ENCODE measurements around the gene RSPO1. TPM values are rescaled to one million over a fixed set of nuclear protein-coding genes. Genes with fewer than 3 reads are reported as not detected.

The RSPO1 gene
- total RNA-seq, 2 experiments from 2014 or later: not detected

GRCh38 chr1:37622131-37622530 is 12.6 kb downstream of the RSPO1 start:
- no peaks in the 10 kb centered on the region for H3K79me2 ChIP-seq (ENCODE audit: insufficient read depth, low read depth, low read length)
- no peak overlapping the region for H3K27ac ChIP-seq (ENCODE audit: low read depth, low read length, poor library complexity, severe bottlenecking)
- no peaks in the 10 kb centered on the region for H3K9me2 ChIP-seq (ENCODE audit: insufficient read depth, low read length)
- TF ChIP-seq, protein P1, sequence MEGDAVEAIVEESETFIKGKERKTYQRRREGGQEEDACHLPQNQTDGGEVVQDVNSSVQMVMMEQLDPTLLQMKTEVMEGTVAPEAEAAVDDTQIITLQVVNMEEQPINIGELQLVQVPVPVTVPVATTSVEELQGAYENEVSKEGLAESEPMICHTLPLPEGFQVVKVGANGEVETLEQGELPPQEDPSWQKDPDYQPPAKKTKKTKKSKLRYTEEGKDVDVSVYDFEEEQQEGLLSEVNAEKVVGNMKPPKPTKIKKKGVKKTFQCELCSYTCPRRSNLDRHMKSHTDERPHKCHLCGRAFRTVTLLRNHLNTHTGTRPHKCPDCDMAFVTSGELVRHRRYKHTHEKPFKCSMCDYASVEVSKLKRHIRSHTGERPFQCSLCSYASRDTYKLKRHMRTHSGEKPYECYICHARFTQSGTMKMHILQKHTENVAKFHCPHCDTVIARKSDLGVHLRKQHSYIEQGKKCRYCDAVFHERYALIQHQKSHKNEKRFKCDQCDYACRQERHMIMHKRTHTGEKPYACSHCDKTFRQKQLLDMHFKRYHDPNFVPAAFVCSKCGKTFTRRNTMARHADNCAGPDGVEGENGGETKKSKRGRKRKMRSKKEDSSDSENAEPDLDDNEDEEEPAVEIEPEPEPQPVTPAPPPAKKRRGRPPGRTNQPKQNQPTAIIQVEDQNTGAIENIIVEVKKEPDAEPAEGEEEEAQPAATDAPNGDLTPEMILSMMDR (conservative IDR thresholded peaks at IDR 0.05; ENCODE audit: low read length): peak; percentile 31; the same call in 1 of the 2 replicates
- TF ChIP-seq EZH2phosphoT487 (IDR thresholded peaks at IDR 0.05; ENCODE audit: borderline replicate concordance, low read depth, low read length): no peak
- H3K4me2 ChIP-seq (ENCODE audit: low read length): no peak overlapping the region
- CTCF ChIA-PET (ENCODE audit: unreplicated experiment): no interaction called here
- POLR2A ChIA-PET: interaction anchor here (0.7 kb wide), 1 partner anchor 13 kb away, joined by 3 read pairs; no protein-coding TSS in a partner anchor
- no peaks in the 10 kb centered on the region for H3K36me3 ChIP-seq (ENCODE audit: insufficient read depth, low read length)
- intact Hi-C loops (cut with micrococcal nuclease; ENCODE audit: unreplicated experiment): no loop called here
- no peak for DNase-seq (ENCODE audit: low spot score)
- no peaks in the 10 kb centered on the region for H4K20me1 ChIP-seq (ENCODE audit: insufficient read depth, low read length)
- no peak overlapping the region for H3K4me3 ChIP-seq (ENCODE audit: low read depth, low read length, poor library complexity, severe bottlenecking)
- H3K4me1 ChIP-seq (ENCODE audit: insufficient read depth, low read length, poor library complexity, severe bottlenecking): no peaks in the 10 kb centered on the region
- H2AFZ ChIP-seq (ENCODE audit: low read length): no peak overlapping the region
- BruUV-seq (replicated peaks): no TSS peak
- H3K9me3 ChIP-seq (ENCODE audit: low read length): no peaks in the 10 kb centered on the region

DNA sequence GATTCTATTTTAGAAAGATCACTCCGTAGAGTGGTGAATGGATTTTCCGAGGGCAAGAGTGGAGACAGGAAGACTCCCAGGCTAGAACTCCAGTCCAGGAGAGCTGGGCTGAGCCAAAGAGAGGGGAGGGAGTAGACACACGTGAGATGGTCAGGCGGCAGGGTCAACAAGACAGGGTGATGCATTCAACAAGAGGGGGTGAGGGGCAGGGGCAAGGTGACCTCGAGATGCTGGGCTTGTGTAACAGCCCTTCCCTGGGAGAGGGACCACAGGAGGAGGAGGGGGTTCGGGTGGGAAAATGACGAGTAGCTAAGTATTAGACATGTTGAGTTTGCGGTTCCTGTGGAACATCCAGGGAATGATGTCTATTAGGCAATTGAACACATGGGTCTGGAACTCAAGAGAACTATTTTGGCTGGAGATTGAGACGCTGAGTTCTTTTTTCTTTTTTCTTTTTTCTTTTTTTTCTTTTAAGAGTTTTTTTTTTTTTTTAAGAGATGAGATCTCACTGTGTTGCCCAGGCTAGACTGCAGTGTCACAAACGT is 13.3 kb downstream of the RSPO1 start:
- Histone ChIP-seq H3K9me3 (ENCODE audit: low read length) (no peaks in the 10 kb centered on the region), H3K4me2 (ENCODE audit: low read length) (no peak overlapping the region), H3K4me1 (ENCODE audit: insufficient read depth, low read length, poor library complexity, severe bottlenecking) (no peaks in the 10 kb centered on the region), H3K27ac (ENCODE audit: low read depth, low read length, poor library complexity, severe bottlenecking) (no peak overlapping the region), H4K20me1 (ENCODE audit: insufficient read depth, low read length) (no peaks in the 10 kb centered on the region), H3K9me2 (ENCODE audit: insufficient read depth, low read length) (no peaks in the 10 kb centered on the region), H3K36me3 (ENCODE audit: insufficient read depth, low read length) (no peaks in the 10 kb centered on the region), H3K4me3 (ENCODE audit: low read depth, low read length, poor library complexity, severe bottlenecking) (no peak overlapping the region), H2AFZ (ENCODE audit: low read length) (no peak overlapping the region), H3K79me2 (ENCODE audit: insufficient read depth, low read depth, low read length) (no peaks in the 10 kb centered on the region)
- DNase-seq (ENCODE audit: low spot score): no peak
- TF ChIP-seq, protein P1 (conservative IDR thresholded peaks at IDR 0.05; ENCODE audit: low read length): no peak
- no peak for TF ChIP-seq EZH2phosphoT487 (IDR thresholded peaks at IDR 0.05; ENCODE audit: borderline replicate concordance, low read depth, low read length)
- ChIA-PET CTCF (ENCODE audit: unreplicated experiment) (no interaction called here), POLR2A (interaction anchor here (0.7 kb wide), 1 partner anchor 12 kb away, joined by 3 read pairs; no protein-coding TSS in a partner anchor)
- no TSS peak for BruUV-seq (replicated peaks)
- intact Hi-C loops (cut with micrococcal nuclease; ENCODE audit: unreplicated experiment): no loop called here

- no peaks in the 10 kb centered on the region for H3K9me3 ChIP-seq (ENCODE audit: low read length)
- TF ChIP-seq EZH2phosphoT487 (IDR thresholded peaks at IDR 0.05; ENCODE audit: borderline replicate concordance, low read depth, low read length): no peak
- TF ChIP-seq, protein P1 (conservative IDR thresholded peaks at IDR 0.05; ENCODE audit: low read length): no peak
- no peaks in the 10 kb centered on the region for H3K4me1 ChIP-seq (ENCODE audit: insufficient read depth, low read length, poor library complexity, severe bottlenecking)
- no TSS peak for BruUV-seq (replicated peaks)
- H3K4me3 ChIP-seq (ENCODE audit: low read depth, low read length, poor library complexity, severe bottlenecking): no peak overlapping the region
- no peak overlapping the region for H3K27ac ChIP-seq (ENCODE audit: low read depth, low read length, poor library complexity, severe bottlenecking)
- H2AFZ ChIP-seq (ENCODE audit: low read length): no peak overlapping the region
- CTCF ChIA-PET (ENCODE audit: unreplicated experiment): no interaction called here
- intact Hi-C loops (cut with micrococcal nuclease; ENCODE audit: unreplicated experiment): no loop called here
- H3K4me2 ChIP-seq (ENCODE audit: low read length): no peak overlapping the region
- no peaks in the 10 kb centered on the region for H3K36me3 ChIP-seq (ENCODE audit: insufficient read depth, low read length)
- POLR2A ChIA-PET: no interaction called here
- H4K20me1 ChIP-seq (ENCODE audit: insufficient read depth, low read length): no peaks in the 10 kb centered on the region
- no peak for DNase-seq (ENCODE audit: low spot score)
- H3K9me2 ChIP-seq (ENCODE audit: insufficient read depth, low read length): no peaks in the 10 kb centered on the region
- H3K79me2 ChIP-seq (ENCODE audit: insufficient read depth, low read depth, low read length): no peaks in the 10 kb centered on the region
Measured at GRCh38 chr1:37620707-37621106, 14.0 kb downstream of the RSPO1 start.

Measured in OCI-LY7 (cell line).